ENCODE data around the gene POLR2A. TPM values are rescaled to one million over a fixed set of nuclear protein-coding genes. Genes with fewer than 3 reads are reported as not detected.

Gene POLR2A
- total RNA-seq, 1 donor from 2014 or later = 101 TPM

- Histone ChIP-seq H3K4me3 (no peak overlapping the region), H3K27me3 (ENCODE audit: low read depth) (no peaks in the 10 kb centered on the region), H3K4me1 (peaks cover 3% of the 10 kb centered on the region), H3K36me3 (peaks cover 100% of the 10 kb centered on the region), H3K9me3 (no peaks in the 10 kb centered on the region), H3K27ac (no peak overlapping the region)
- ATAC-seq = no peak
- DNase-seq = no peak
- intact Hi-C loops (cut with DNase I) = no loop called here
- no peak for TF ChIP-seq CTCF (IDR thresholded peaks at IDR 0.05)
Measured at GRCh38 chr17:7502171-7502847, 18.1 kb downstream of the POLR2A start.

- DNase-seq = no peak
- intact Hi-C loops (cut with DNase I) = no loop called here
- Histone ChIP-seq H3K27me3 (ENCODE audit: low read depth) (no peaks in the 10 kb centered on the region), H3K9me3 (no peaks in the 10 kb centered on the region), H3K4me3 (no peak overlapping the region), H3K4me1 (no peaks in the 10 kb centered on the region), H3K36me3 (peaks cover 100% of the 10 kb centered on the region), H3K27ac (no peak overlapping the region)
- peak; percentile 20 for TF ChIP-seq CTCF (IDR thresholded peaks at IDR 0.05)
- ATAC-seq = peak in 1 of 2 donors; percentile 25
Measured at GRCh38 chr17:7502987-7503386, 18.8 kb downstream of the POLR2A start.

GRCh38 chr17:7503521-7503920, 19.4 kb downstream of the POLR2A start:
- no peak for TF ChIP-seq CTCF (IDR thresholded peaks at IDR 0.05)
- no peaks in the 10 kb centered on the region for H3K9me3 ChIP-seq
- no peaks in the 10 kb centered on the region for H3K27me3 ChIP-seq (ENCODE audit: low read depth)
- ATAC-seq (no peak), DNase-seq (no peak)
- H3K27ac ChIP-seq = no peak overlapping the region
- peaks cover 100% of the 10 kb centered on the region for H3K36me3 ChIP-seq
- no peaks in the 10 kb centered on the region for H3K4me1 ChIP-seq
- no peak overlapping the region for H3K4me3 ChIP-seq
- intact Hi-C loops (cut with DNase I) = no loop called here

- ATAC-seq = no peak
Measured at GRCh38 chr17:7508145-7508544, 24.0 kb downstream of the POLR2A start.

GRCh38 chr17:7508846-7509245, 24.7 kb downstream of the POLR2A start:
- Histone ChIP-seq H3K4me3 (no peak overlapping the region), H3K9me3 (no peaks in the 10 kb centered on the region), H3K27me3 (ENCODE audit: low read depth) (no peaks in the 10 kb centered on the region), H3K36me3 (peaks cover 100% of the 10 kb centered on the region), H3K27ac (no peak overlapping the region), H3K4me1 (no peaks in the 10 kb centered on the region)
- DNase-seq = no peak
- no peak for TF ChIP-seq CTCF (IDR thresholded peaks at IDR 0.05)
- intact Hi-C loops (cut with DNase I) = no loop called here
- no peak for ATAC-seq

More at GRCh38 chr17:7508145-7508544, 24.0 kb downstream of the POLR2A start:
- H3K36me3 ChIP-seq = peaks cover 100% of the 10 kb centered on the region
- H3K4me3 ChIP-seq = no peak overlapping the region
- intact Hi-C loops (cut with DNase I) = no loop called here
- no peaks in the 10 kb centered on the region for H3K4me1 ChIP-seq
- no peaks in the 10 kb centered on the region for H3K9me3 ChIP-seq
- DNase-seq = no peak
- H3K27ac ChIP-seq = no peak overlapping the region
- no peaks in the 10 kb centered on the region for H3K27me3 ChIP-seq (ENCODE audit: low read depth)
- no peak for TF ChIP-seq CTCF (IDR thresholded peaks at IDR 0.05)

Data from lower lobe of right lung (tissue), 2 donors.